DOHH2 (cell line): ENCODE measurements around the gene MMP14.

Experiments
- H3F3A ChIP-seq: fragments of 200-600 bp; sonication (generic), shearing (Covaris generic); 2 replicates; pipeline ENCODE4 v1.6.0; 2016; ENCODE audit warnings: antibody characterized with exemption, mild to moderate bottlenecking; ENCODE audit not compliant: control insufficient read depth, insufficient read depth
- H3K27ac ChIP-seq: fragments of 200-600 bp; sonication (generic); 2 replicates; pipeline ENCODE4 v1.5.1; 2014; ENCODE audit warnings: low read depth, mild to moderate bottlenecking, low read length, moderate library complexity
- H3K27me3 ChIP-seq: fragments of 200-600 bp; sonication (generic); 2 replicates; pipeline ENCODE4 v1.6.1; 2014; ENCODE audit warnings: mild to moderate bottlenecking, low read length, mixed read lengths; ENCODE audit not compliant: control insufficient read depth
- H3K36me3 ChIP-seq: fragments of 200-600 bp; sonication (generic); 2 replicates; pipeline ENCODE4 v1.6.1; 2014; ENCODE audit warnings: mild to moderate bottlenecking, low read length, moderate library complexity, mixed read lengths; ENCODE audit not compliant: control insufficient read depth
- H3K4me1 ChIP-seq: fragments of 200-600 bp; sonication (generic); 2 replicates; pipeline ENCODE4 v1.6.1; 2014; ENCODE audit warnings: mild to moderate bottlenecking, low read length, mixed read lengths; ENCODE audit not compliant: control insufficient read depth
- H3K4me2 ChIP-seq: fragments of 200-600 bp; sonication (generic); 2 replicates; pipeline ENCODE4 v1.6.0; 2014; ENCODE audit warnings: mild to moderate bottlenecking, low read length, moderate library complexity
- H3K4me3 ChIP-seq: fragments of 200-600 bp; sonication (generic); 2 replicates; pipeline ENCODE4 v1.5.1; 2014; ENCODE audit warnings: mild to moderate bottlenecking, low read length, mixed read lengths
- H3K79me2 ChIP-seq: fragments of 200-600 bp; sonication (generic); 2 replicates; pipeline ENCODE4 v1.6.1; 2014; ENCODE audit warnings: mild to moderate bottlenecking, low read length, mixed read lengths; ENCODE audit not compliant: control insufficient read depth
- H3K9me2 ChIP-seq: fragments of 200-600 bp; sonication (generic); replicated peaks from 2 replicates; pipeline ENCODE4 v1.6.1; 2014; ENCODE audit warnings: mild to moderate bottlenecking, low read length, mixed read lengths; ENCODE audit not compliant: control insufficient read depth
- H3K9me3 ChIP-seq: fragments of 200-600 bp; sonication (generic); 2 replicates; pipeline ENCODE4 v1.6.1; 2014; ENCODE audit warnings: antibody characterized with exemption, low read length, mixed read lengths; ENCODE audit not compliant: control insufficient read depth, insufficient read depth
- H4K20me1 ChIP-seq: fragments of 200-600 bp; sonication (generic); 2 replicates; pipeline ENCODE4 v1.6.0; 2014; ENCODE audit warnings: low read depth, mild to moderate bottlenecking, antibody characterized with exemption, low read length, moderate library complexity; ENCODE audit not compliant: control insufficient read depth, insufficient read depth
- CTCF ChIP-seq: fragments of 200-600 bp; sonication (generic); IDR thresholded peaks from one replicate; pipeline ENCODE4 v1.5.1; 2014; ENCODE audit warnings: antibody characterized with exemption, mild to moderate bottlenecking, low read depth, low read length; ENCODE audit not compliant: poor library complexity, severe bottlenecking
- EZH2phosphoT487 ChIP-seq: fragments of 200-600 bp; sonication (generic); IDR thresholded peaks from 2 replicates; pipeline ENCODE4 v1.6.1; 2017; ENCODE audit warnings: borderline replicate concordance, mild to moderate bottlenecking, antibody characterized with exemption, low read length, moderate library complexity, mixed read lengths

The MMP14 gene

DNA sequence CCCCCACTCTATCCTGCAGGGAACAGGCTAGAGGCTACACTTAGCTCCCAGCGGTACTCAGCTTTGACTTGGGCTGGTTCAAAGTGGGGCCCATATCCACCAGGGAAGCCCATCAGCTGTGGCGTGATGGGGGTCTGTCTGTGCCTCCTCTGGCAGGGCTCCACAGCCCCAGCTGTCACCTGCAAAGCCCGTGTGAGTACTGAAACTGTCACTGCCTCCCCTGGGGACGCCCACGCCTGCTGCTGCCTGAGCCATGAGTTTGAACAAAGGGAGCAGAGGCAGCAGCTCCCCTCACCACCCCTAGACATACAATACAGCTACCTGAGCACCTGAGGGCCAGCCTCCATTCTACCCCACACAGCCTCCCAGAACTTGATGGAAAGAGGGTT is 51.6 kb downstream of the MMP14 start:
- Histone ChIP-seq H3K4me3 (peak overlapping the region; percentile 75), H4K20me1 (no peaks in the 10 kb centered on the region)

DNA sequence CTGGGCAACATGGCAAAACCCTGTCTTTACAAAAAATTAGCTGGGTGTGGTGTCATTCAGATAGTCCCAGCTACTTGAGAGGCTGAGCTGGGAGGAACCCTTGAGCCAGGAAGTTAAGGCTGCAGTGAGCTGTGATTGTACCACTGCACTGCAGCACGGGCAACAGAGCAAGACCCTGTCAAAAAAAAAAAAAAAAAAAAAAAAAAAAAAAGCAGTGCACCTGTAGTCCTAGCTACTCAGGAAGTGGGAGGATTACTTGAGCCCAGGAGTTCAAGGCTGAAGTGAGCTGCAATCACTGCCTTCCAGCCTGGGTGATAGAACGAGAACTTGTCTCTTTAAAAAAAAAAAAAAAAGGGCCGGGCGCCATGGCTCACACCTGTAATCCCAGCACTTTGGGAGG is 52.3 kb downstream of the MMP14 start:
- Histone ChIP-seq H3K4me3 (peak overlapping the region; percentile 75), H3F3A (peaks cover 34% of the 10 kb centered on the region), H3K36me3 (peaks cover 2% of the 10 kb centered on the region; the same call in 1 of the 2 replicates), H3K79me2 (no peaks in the 10 kb centered on the region), H3K9me3 (no peaks in the 10 kb centered on the region), H4K20me1 (no peaks in the 10 kb centered on the region), H3K4me1 (peaks cover 81% of the 10 kb centered on the region), H3K27me3 (no peaks in the 10 kb centered on the region), H3K4me2 (peak overlapping the region; percentile 94), H3K27ac (peak overlapping the region; percentile 96), H3K9me2 (no peaks in the 10 kb centered on the region)
- TF ChIP-seq EZH2phosphoT487 (no peak), CTCF (no peak)

More for the DNA sequence above, 51.6 kb downstream of the MMP14 start:
- Histone ChIP-seq H3K27ac (peak overlapping the region; percentile 96), H3K4me1 (peaks cover 81% of the 10 kb centered on the region), H3K9me2 (no peaks in the 10 kb centered on the region), H3K79me2 (no peaks in the 10 kb centered on the region), H3K27me3 (no peaks in the 10 kb centered on the region), H3F3A (peaks cover 34% of the 10 kb centered on the region), H3K4me2 (peak overlapping the region; percentile 94), H3K36me3 (peaks cover 2% of the 10 kb centered on the region; the same call in 1 of the 2 replicates), H3K9me3 (no peaks in the 10 kb centered on the region)
- TF ChIP-seq CTCF (no peak), EZH2phosphoT487 (no peak)

DNA sequence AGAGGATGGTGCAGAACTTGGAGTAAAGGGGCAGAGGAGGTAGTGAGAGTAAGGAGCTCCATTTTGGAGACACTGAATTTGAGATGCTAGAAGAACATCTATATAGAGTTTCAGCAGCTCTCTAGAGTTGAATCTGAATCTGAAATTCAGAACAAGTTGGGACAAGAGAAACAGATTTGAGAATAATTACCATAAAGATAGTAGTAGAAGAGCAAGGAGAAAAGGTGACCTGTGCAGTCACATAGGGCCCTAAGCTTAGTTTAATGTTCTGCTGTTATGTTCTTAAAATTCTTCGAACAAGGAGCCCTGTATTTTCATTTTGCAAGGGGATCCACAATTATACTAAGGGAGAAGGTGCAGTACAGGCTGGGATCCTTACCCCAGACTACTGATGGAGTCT is 54.0 kb downstream of the MMP14 start:
- Histone ChIP-seq H4K20me1 (no peaks in the 10 kb centered on the region), H3K36me3 (peaks cover 2% of the 10 kb centered on the region; the same call in 1 of the 2 replicates), H3K4me3 (no peak overlapping the region), H3F3A (peaks cover 31% of the 10 kb centered on the region), H3K27me3 (no peaks in the 10 kb centered on the region), H3K9me3 (no peaks in the 10 kb centered on the region), H3K27ac (no peak overlapping the region), H3K9me2 (no peaks in the 10 kb centered on the region), H3K4me1 (peaks cover 72% of the 10 kb centered on the region), H3K4me2 (peak overlapping the region; percentile 94; the same call in 1 of the 2 replicates), H3K79me2 (no peaks in the 10 kb centered on the region)
- TF ChIP-seq EZH2phosphoT487 (no peak), CTCF (no peak)
